HepG2 (cell line): Measurements from ENCODE around the gene USF2. TPM values are rescaled to one million over a fixed set of nuclear protein-coding genes. Genes with fewer than 3 reads are reported as not detected.

Experiments used
- ATAC-seq: fragments of 200-7000 bp; cut with Tn5 transposase; 3 replicates; pipeline ENCODE4 v1.9.1; 2020; ENCODE audit warnings: mild to moderate bottlenecking, moderate library complexity
- BruUV-seq: library from RNA; stranded (reverse); fragments of 400-500 nt; replicated peaks from 2 replicates; lab custom pipeline; 2021; lab: Mats Ljungman, UMichigan
- CTCF ChIA-PET: fragments of 300-600 bp; formaldehyde crosslinking; extraction: SDS; loops from one replicate; lab custom pipeline; 2021; ENCODE audit warnings: low total read pairs, inconsistent platforms, low intra/inter-chr PET ratio; lab: Yijun Ruan, JAX
- POLR2A ChIA-PET: fragments of 350-600 bp; sonication (Branson Sonifier 250); formaldehyde crosslinking; loops from one replicate; lab custom pipeline; 2020; ENCODE audit warnings: antibody characterized with exemption, inconsistent platforms; lab: Yijun Ruan, JAX
- DNase-seq: peaks from one replicate; pipeline ENCODE4 v3.0.0-alpha.2; 2015; ENCODE audit warnings: low spot score
- FAIRE-seq: peaks from 3 replicates; lab custom pipeline; 2011; peaks lifted over from hg19 to GRCh38; lab: Jason Lieb, UNC
- H2AFZ ChIP-seq: one replicate; pipeline ENCODE4 v1.6.1; 2011; ENCODE audit warnings: low read length, inconsistent platforms
- H3K27ac ChIP-seq: fragments of 300-600 bp; 3 replicates; pipeline ENCODE4 v1.8.0; 2011; ENCODE audit warnings: mixed run types, mild to moderate bottlenecking, mixed read lengths, low read length, inconsistent platforms; ENCODE audit not compliant: insufficient read depth; ENCODE audit errors: extremely low read length
- H3K27me3 ChIP-seq, 2 experiments: fragments of 200-600 bp in 1 of 2; 2 replicates in 1 of 2; 3 replicates in 1 of 2; pipeline versions ENCODE4 v1.6.0 to v1.8.0; 2011; ENCODE audit warnings: low read length in 2 of 2, mild to moderate bottlenecking in 2 of 2, moderate library complexity in 2 of 2, inconsistent platforms in 1 of 2; ENCODE audit not compliant: insufficient read depth in 2 of 2, control insufficient read depth in 1 of 2
- H3K36me3 ChIP-seq, 2 experiments: fragments of 200-600 bp in 1 of 2; replicated peaks in 1 of 2; 2 replicates in 1 of 2; 3 replicates in 1 of 2; pipeline versions ENCODE4 v1.5.1 to v1.8.0; 2011; ENCODE audit warnings: low read length in 2 of 2, inconsistent platforms in 1 of 2; ENCODE audit not compliant: insufficient read depth in 2 of 2, control insufficient read depth in 1 of 2
- H3K4me1 ChIP-seq: 2 replicates; pipeline ENCODE4 v1.5.1; 2012; ENCODE audit warnings: low read length, inconsistent platforms; ENCODE audit not compliant: insufficient read depth
- H3K4me2 ChIP-seq: 2 replicates; pipeline ENCODE4 v1.6.0; 2011; ENCODE audit warnings: low read depth, low read length, inconsistent platforms
- H3K4me3 ChIP-seq, 3 experiments: fragments of 200-600 bp in 1 of 3; sonication (generic), shearing (Covaris generic) in 1 of 3; replicated peaks in 1 of 3; 2 replicates each; pipeline ENCODE4 v1.5.1; 2011 to 2016; ENCODE audit warnings: low read length in 3 of 3, inconsistent platforms in 2 of 3, low read depth in 2 of 3, mild to moderate bottlenecking in 2 of 3, control low read depth in 1 of 3, mixed read lengths in 1 of 3; ENCODE audit not compliant: insufficient read depth in 1 of 3
- H3K79me2 ChIP-seq: one replicate; pipeline ENCODE4 v1.6.1; 2011; ENCODE audit warnings: low read length, inconsistent platforms; ENCODE audit not compliant: insufficient read depth
- H3K9ac ChIP-seq: 2 replicates; pipeline ENCODE4 v1.6.0; 2011; ENCODE audit warnings: mild to moderate bottlenecking, low read depth, low read length, inconsistent platforms; ENCODE audit not compliant: insufficient read depth
- H3K9me3 ChIP-seq: 2 replicates; pipeline ENCODE4 v1.5.1; 2012; ENCODE audit warnings: mild to moderate bottlenecking, low read length
- H4K20me1 ChIP-seq: 2 replicates; pipeline ENCODE4 v1.6.0; 2011; ENCODE audit warnings: inconsistent platforms, mild to moderate bottlenecking, low read length, moderate library complexity; ENCODE audit not compliant: insufficient read depth
- JUNB ChIP-seq: sonication (generic); formaldehyde crosslinking; IDR thresholded peaks from 2 replicates; pipeline ENCODE4 v1.8.0; 2022; ENCODE audit warnings: missing genetic modification reagents, mild to moderate bottlenecking, borderline replicate concordance
- ZNF598 ChIP-seq: sonication (generic); formaldehyde crosslinking; IDR thresholded peaks from 2 replicates; pipeline ENCODE4 v1.5.1; 2020; ENCODE audit warnings: mild to moderate bottlenecking, missing genetic modification reagents, borderline replicate concordance
- WGBS: methylation state at CpG from one replicate; pipeline ENCODE4 v1.1.6; 2017; ENCODE audit warnings: low lambda C conversion rate; 5-methylcytosine and 5-hydroxymethylcytosine counted together
- in situ Hi-C: cut with HindIII; loops from 2 replicates; pipeline ENCODE4 v1.10.0; 2017; ENCODE audit warnings: low pct_unique_long_range_greater_than_20kb; ENCODE audit not compliant: extremely low pct_ligation_motif_present
- intact Hi-C: fragments of 100-400 bp; cut with micrococcal nuclease; formaldehyde crosslinking; loops from one replicate; pipeline ENCODE4 v1.10.0; 2022; ENCODE audit not compliant: unreplicated experiment
- polyA plus RNA-seq, 8 experiments: library from polyadenylated mRNA; depleted of rRNA in 3 of 8; stranded (reverse) in 7 of 8; unstranded in 1 of 8; fragments of >200 nt; fragmentation: Illumina TruSeq in 4 of 8; extraction: Trizol in 4 of 8; gene quantifications; 2 replicates each; pipeline versions ENCODE4 v1.2.1 to v1.2.3, GENCODE V29; 2011 to 2016; ENCODE audit warnings: low read depth in 4 of 8, missing spikeins in 1 of 8, mixed read lengths in 1 of 8; ENCODE audit not compliant: insufficient read depth in 1 of 8
- total RNA-seq, 5 experiments: library from RNA; depleted of rRNA; stranded (reverse); fragments of >200 nt; fragmentation: Illumina TruSeq; extraction: Trizol; gene quantifications; 2 replicates each; pipeline ENCODE4 v1.2.3, GENCODE V29; 2016; ENCODE audit warnings: low read depth in 1 of 5
- TF ChIP-seq, protein P1 (sequence below): sonication (generic); formaldehyde crosslinking; IDR thresholded peaks from 2 replicates; pipeline ENCODE4 v1.8.1; 2023; ENCODE audit warnings: mild to moderate bottlenecking, missing genetic modification reagents
- TF ChIP-seq, protein P2 (sequence below): sonication (generic); formaldehyde crosslinking; IDR thresholded peaks from 2 replicates; pipeline ENCODE4 v1.5.1; 2020; ENCODE audit warnings: missing genetic modification reagents, mild to moderate bottlenecking, borderline replicate concordance
- TF ChIP-seq, protein P3 (sequence below): sonication (generic); formaldehyde crosslinking; IDR thresholded peaks from 2 replicates; pipeline ENCODE4 v1.9.0; 2021; ENCODE audit warnings: mild to moderate bottlenecking, missing genetic modification reagents

USF2 gene
- total and polyA plus RNA-seq, 2 of the 13 experiments (the other 11 are each of a cell fraction or from before 2014, with no cell fraction given), result 54.9 to 106 TPM

DNA sequence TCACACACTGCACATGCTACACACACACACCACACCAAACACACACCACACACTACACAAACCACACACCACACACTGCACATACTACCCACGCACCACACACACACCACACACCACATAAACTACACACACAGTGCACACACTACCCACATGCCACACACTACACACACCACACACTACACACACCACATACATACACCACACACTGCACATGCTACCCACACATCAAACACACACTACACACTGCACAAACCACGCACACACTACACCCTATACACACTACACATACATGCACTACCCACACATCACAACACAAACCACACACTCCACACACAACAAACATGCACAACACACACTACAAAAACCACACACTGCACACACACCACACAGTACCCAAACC is 29.2 kb downstream of the USF2 start:
- TF ChIP-seq, protein P1, sequence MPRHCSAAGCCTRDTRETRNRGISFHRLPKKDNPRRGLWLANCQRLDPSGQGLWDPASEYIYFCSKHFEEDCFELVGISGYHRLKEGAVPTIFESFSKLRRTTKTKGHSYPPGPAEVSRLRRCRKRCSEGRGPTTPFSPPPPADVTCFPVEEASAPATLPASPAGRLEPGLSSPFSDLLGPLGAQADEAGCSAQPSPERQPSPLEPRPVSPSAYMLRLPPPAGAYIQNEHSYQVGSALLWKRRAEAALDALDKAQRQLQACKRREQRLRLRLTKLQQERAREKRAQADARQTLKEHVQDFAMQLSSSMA (CRISPR knock-in tag), result no peak
- 0 out of 2 replicates have a peak, but pooled peaks have one; percentile 10 for TF ChIP-seq JUNB (CRISPR knock-in tag)
- no peak for TF ChIP-seq ZNF598 (CRISPR knock-in tag)
- peaks cover 6 to 22% of the 10 kb centered on the region in 2 experiments for H3K27me3 ChIP-seq
- H3K9me3 ChIP-seq, result no peaks in the 10 kb centered on the region
- H3K4me2 ChIP-seq, result no peak overlapping the region
- POLR2A ChIA-PET, result no interaction called here
- DNase-seq (no peak), FAIRE-seq (no peak), ATAC-seq (no peak)
- no TSS peak for BruUV-seq
- intact Hi-C loops (no loop called here), in situ Hi-C loops (no loop called here)
- CTCF ChIA-PET, result no interaction called here
- no peak overlapping the region for H3K4me3 ChIP-seq
- H3K36me3 ChIP-seq, result no peaks in the 10 kb centered on the region
- H3K27ac ChIP-seq, result no peak overlapping the region
- H2AFZ ChIP-seq, result no peak overlapping the region
- H3K9ac ChIP-seq, result no peak overlapping the region
- no peaks in the 10 kb centered on the region for H4K20me1 ChIP-seq
- H3K4me1 ChIP-seq, result peaks cover 36% of the 10 kb centered on the region
- H3K79me2 ChIP-seq, result no peaks in the 10 kb centered on the region
- 79% methylated on average over 2 of the region's 2 CpGs for WGBS

DNA sequence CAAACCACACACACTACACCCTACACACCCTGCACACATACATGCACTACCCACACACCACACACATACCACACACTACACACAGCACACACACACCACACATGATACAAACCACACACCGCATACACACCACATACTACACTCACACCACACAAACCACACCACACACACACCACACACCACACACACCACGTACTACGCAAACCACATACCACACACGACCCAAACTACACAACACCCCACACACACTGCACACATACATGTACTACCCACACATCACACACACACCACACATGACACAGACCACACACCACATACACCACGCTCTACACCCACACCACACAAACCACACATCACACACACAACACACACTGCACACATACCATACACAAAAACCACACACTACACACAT is 29.8 kb downstream of the USF2 start:
- Histone ChIP-seq H3K4me1 (peaks cover 30% of the 10 kb centered on the region), H3K9ac (no peak overlapping the region), H2AFZ (no peak overlapping the region), H3K4me2 (no peak overlapping the region), H3K79me2 (no peaks in the 10 kb centered on the region), H3K9me3 (no peaks in the 10 kb centered on the region), H3K27me3 (peaks cover 3 to 16% of the 10 kb centered on the region in 2 experiments), H3K27ac (no peak overlapping the region), H3K36me3 (no peaks in the 10 kb centered on the region), H3K4me3 (no peak overlapping the region), H4K20me1 (no peaks in the 10 kb centered on the region)
- ChIA-PET CTCF (no interaction called here), POLR2A (no interaction called here)
- WGBS, result 89% methylated on average over 5 of the region's 5 CpGs
- no peak for ATAC-seq
- intact Hi-C loops, result no loop called here
- in situ Hi-C loops, result no loop called here
- TF ChIP-seq, protein P2, sequence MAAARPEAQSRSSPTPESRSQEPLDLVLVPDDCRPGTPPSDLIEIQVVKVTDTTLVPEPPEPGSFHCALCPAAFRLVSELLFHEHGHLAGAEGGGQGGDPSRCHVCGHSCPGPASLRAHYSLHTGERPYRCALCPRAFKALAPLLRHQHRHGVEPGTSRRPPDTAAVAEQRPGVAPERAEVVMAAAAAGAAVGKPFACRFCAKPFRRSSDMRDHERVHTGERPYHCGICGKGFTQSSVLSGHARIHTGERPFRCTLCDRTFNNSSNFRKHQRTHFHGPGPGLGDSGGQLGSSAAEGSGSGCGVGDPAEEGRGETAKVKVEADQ, result no peak
- TF ChIP-seq, protein P3, sequence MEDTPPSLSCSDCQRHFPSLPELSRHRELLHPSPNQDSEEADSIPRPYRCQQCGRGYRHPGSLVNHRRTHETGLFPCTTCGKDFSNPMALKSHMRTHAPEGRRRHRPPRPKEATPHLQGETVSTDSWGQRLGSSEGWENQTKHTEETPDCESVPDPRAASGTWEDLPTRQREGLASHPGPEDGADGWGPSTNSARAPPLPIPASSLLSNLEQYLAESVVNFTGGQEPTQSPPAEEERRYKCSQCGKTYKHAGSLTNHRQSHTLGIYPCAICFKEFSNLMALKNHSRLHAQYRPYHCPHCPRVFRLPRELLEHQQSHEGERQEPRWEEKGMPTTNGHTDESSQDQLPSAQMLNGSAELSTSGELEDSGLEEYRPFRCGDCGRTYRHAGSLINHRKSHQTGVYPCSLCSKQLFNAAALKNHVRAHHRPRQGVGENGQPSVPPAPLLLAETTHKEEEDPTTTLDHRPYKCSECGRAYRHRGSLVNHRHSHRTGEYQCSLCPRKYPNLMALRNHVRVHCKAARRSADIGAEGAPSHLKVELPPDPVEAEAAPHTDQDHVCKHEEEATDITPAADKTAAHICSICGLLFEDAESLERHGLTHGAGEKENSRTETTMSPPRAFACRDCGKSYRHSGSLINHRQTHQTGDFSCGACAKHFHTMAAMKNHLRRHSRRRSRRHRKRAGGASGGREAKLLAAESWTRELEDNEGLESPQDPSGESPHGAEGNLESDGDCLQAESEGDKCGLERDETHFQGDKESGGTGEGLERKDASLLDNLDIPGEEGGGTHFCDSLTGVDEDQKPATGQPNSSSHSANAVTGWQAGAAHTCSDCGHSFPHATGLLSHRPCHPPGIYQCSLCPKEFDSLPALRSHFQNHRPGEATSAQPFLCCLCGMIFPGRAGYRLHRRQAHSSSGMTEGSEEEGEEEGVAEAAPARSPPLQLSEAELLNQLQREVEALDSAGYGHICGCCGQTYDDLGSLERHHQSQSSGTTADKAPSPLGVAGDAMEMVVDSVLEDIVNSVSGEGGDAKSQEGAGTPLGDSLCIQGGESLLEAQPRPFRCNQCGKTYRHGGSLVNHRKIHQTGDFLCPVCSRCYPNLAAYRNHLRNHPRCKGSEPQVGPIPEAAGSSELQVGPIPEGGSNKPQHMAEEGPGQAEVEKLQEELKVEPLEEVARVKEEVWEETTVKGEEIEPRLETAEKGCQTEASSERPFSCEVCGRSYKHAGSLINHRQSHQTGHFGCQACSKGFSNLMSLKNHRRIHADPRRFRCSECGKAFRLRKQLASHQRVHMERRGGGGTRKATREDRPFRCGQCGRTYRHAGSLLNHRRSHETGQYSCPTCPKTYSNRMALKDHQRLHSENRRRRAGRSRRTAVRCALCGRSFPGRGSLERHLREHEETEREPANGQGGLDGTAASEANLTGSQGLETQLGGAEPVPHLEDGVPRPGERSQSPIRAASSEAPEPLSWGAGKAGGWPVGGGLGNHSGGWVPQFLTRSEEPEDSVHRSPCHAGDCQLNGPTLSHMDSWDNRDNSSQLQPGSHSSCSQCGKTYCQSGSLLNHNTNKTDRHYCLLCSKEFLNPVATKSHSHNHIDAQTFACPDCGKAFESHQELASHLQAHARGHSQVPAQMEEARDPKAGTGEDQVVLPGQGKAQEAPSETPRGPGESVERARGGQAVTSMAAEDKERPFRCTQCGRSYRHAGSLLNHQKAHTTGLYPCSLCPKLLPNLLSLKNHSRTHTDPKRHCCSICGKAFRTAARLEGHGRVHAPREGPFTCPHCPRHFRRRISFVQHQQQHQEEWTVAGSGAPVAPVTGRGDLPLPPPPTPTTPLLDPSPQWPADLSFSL, result peak; percentile 86
- no peak for DNase-seq
- no TSS peak for BruUV-seq
- no peak for FAIRE-seq
